Epithelial cell of esophagus (primary cell): ENCODE results near the gene LONP1.

Experiments used
- DNase-seq: peaks from one replicate; pipeline ENCODE4 v3.0.0; 2010; ENCODE audit warnings: low read depth
- H3K4me3 ChIP-seq: 2 replicates; pipeline ENCODE4 v1.5.1; 2011; ENCODE audit warnings: mild to moderate bottlenecking, low read length, control low read depth
- CTCF ChIP-seq: IDR thresholded peaks from 2 replicates; pipeline ENCODE4 v1.5.1; 2011; ENCODE audit warnings: low read depth, mild to moderate bottlenecking, low read length, control low read depth, inconsistent platforms; ENCODE audit not compliant: insufficient read depth; ENCODE audit errors: missing control alignments

Gene LONP1

GRCh38 chr19:5719274-5719960 lies 529 bp downstream of the LONP1 start:
- DNase-seq, result peak; percentile 72
- no peak for TF ChIP-seq CTCF
- H3K4me3 ChIP-seq, result peak overlapping the region; percentile 96

- peak overlapping the region; percentile 96 for H3K4me3 ChIP-seq
- peak; percentile 85 for DNase-seq
- TF ChIP-seq CTCF, result no peak
Observed at GRCh38 chr19:5718579-5719273, 1.2 kb downstream of the LONP1 start.

- peak; percentile 53 for DNase-seq
- no peak for TF ChIP-seq CTCF
- H3K4me3 ChIP-seq, result peak overlapping the region; percentile 96
Observed at GRCh38 chr19:5718037-5718578, 1.8 kb downstream of the LONP1 start.

GRCh38 chr19:5717215-5717935 lies 2.6 kb downstream of the LONP1 start:
- no peak for DNase-seq
- no peak overlapping the region for H3K4me3 ChIP-seq
- no peak for TF ChIP-seq CTCF

GRCh38 chr19:5714816-5715215 lies 5.1 kb downstream of the LONP1 start:
- TF ChIP-seq CTCF, result no peak
- H3K4me3 ChIP-seq, result no peak overlapping the region
- DNase-seq, result no peak

GRCh38 chr19:5713228-5713627 lies 6.7 kb downstream of the LONP1 start:
- no peak for TF ChIP-seq CTCF
- no peak for DNase-seq

More at GRCh38 chr19:5713228-5713627, 6.7 kb downstream of the LONP1 start:
- no peak overlapping the region for H3K4me3 ChIP-seq
